GM06990 (cell line): Measurements from ENCODE around the gene PXMP2.
"Not testable (repeated sequence)": the region's sequence is repeated elsewhere in the genome, so short reads cannot be mapped to it uniquely, and the experiment has no call there.

Source experiments
- DNase-seq: peaks from one replicate; pipeline ENCODE4 v3.0.0-alpha.2; 2011; ENCODE audit not compliant: insufficient read length; ENCODE audit errors: extremely low read depth
- H3K27me3 ChIP-seq: replicated peaks from 2 replicates; pipeline ENCODE4 v1.6.0; 2011; ENCODE audit warnings: low read length; ENCODE audit not compliant: control insufficient read depth, insufficient read depth
- H3K36me3 ChIP-seq: 2 replicates; pipeline ENCODE4 v1.5.1; 2011; ENCODE audit warnings: low read length; ENCODE audit not compliant: control insufficient read depth, insufficient read depth
- H3K4me3 ChIP-seq: replicated peaks from 2 replicates; pipeline ENCODE4 v1.5.1; 2011; ENCODE audit warnings: low read depth, mild to moderate bottlenecking, control low read depth, low read length
- CTCF ChIP-seq: IDR thresholded peaks from 2 replicates; pipeline ENCODE4 v1.5.1; 2011; ENCODE audit warnings: low read length, control low read depth, mild to moderate bottlenecking, inconsistent platforms; ENCODE audit not compliant: insufficient read depth, poor library complexity, severe bottlenecking

The PXMP2 gene

GRCh38 chr12:132747395-132747794, 60.0 kb downstream of the PXMP2 start:
- H3K27me3 ChIP-seq, result no peaks in the 10 kb centered on the region
- TF ChIP-seq CTCF, result no peak
- H3K4me3 ChIP-seq, result no peak overlapping the region
- DNase-seq, result no peak
- peaks cover 47% of the 10 kb centered on the region for H3K36me3 ChIP-seq

- H3K36me3 ChIP-seq, result peaks cover 44% of the 10 kb centered on the region
- H3K4me3 ChIP-seq, result no peak overlapping the region
- TF ChIP-seq CTCF, result no peak
- H3K27me3 ChIP-seq, result no peaks in the 10 kb centered on the region
- no peak for DNase-seq
Observed at GRCh38 chr12:132747896-132748295, 60.5 kb downstream of the PXMP2 start.

- Histone ChIP-seq H3K36me3 (peaks cover 47% of the 10 kb centered on the region), H3K4me3 (no peak overlapping the region), H3K27me3 (no peaks in the 10 kb centered on the region)
- DNase-seq, result no peak
- no peak for TF ChIP-seq CTCF
Observed at GRCh38 chr12:132748319-132748718, 60.9 kb downstream of the PXMP2 start.

- not testable (repeated sequence) for DNase-seq, H3K4me3 ChIP-seq, H3K27me3 ChIP-seq
- H3K36me3 ChIP-seq, result peaks cover 20% of the 10 kb centered on the region
Observed at GRCh38 chr12:132753670-132754069, 66.3 kb downstream of the PXMP2 start.

- TF ChIP-seq CTCF, result no peak
- Histone ChIP-seq H3K27me3 (no peaks in the 10 kb centered on the region), H3K36me3 (peaks cover 20% of the 10 kb centered on the region), H3K4me3 (no peak overlapping the region)
- DNase-seq, result no peak
Observed at GRCh38 chr12:132754160-132754932, 67.0 kb downstream of the PXMP2 start.
